ENCODE data around the gene L3MBTL2. TPM values are rescaled to one million over a fixed set of nuclear protein-coding genes. Genes with fewer than 3 reads are reported as not detected.

L3MBTL2 gene
- total and polyA plus RNA-seq, 2 experiments from 2014 or later, result 12.1 to 20.1 TPM

DNA sequence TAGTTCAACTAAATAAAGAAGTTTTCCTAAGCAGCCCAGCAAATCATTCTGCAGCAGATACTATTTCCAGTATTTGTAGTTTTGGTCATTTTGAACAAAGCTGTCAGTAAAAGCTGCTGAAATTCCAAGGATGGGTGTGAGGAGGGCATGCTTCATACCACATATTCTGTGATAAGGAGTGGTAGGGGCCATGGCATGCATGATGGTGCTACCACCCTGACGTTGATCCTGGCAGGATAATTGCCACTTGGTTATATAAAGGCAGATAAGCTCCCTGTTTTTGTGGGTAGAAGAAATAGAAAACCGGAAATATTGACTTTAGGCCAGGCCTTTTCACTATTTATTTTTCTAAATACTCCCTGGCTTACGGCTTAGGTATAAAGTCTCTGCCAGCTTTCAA is 33.1 kb upstream of the L3MBTL2 start:
- H3K4me2 ChIP-seq, result no peak overlapping the region
- WGBS (ENCODE audit: low lambda C conversion rate, missing lambda C conversion rate), result 85% methylated on average over 3 of the region's 3 CpGs
- peaks cover 21% of the 10 kb centered on the region for H3K79me2 ChIP-seq
- TF ChIP-seq, protein P1, sequence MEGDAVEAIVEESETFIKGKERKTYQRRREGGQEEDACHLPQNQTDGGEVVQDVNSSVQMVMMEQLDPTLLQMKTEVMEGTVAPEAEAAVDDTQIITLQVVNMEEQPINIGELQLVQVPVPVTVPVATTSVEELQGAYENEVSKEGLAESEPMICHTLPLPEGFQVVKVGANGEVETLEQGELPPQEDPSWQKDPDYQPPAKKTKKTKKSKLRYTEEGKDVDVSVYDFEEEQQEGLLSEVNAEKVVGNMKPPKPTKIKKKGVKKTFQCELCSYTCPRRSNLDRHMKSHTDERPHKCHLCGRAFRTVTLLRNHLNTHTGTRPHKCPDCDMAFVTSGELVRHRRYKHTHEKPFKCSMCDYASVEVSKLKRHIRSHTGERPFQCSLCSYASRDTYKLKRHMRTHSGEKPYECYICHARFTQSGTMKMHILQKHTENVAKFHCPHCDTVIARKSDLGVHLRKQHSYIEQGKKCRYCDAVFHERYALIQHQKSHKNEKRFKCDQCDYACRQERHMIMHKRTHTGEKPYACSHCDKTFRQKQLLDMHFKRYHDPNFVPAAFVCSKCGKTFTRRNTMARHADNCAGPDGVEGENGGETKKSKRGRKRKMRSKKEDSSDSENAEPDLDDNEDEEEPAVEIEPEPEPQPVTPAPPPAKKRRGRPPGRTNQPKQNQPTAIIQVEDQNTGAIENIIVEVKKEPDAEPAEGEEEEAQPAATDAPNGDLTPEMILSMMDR (IDR thresholded peaks at IDR 0.05; ENCODE audit: poor library complexity), result no peak
- TF ChIP-seq EZH2phosphoT487 (IDR thresholded peaks at IDR 0.05; ENCODE audit: low read depth, severe bottlenecking, unreplicated experiment) (no peak), EZH2 (IDR thresholded peaks at IDR 0.05; ENCODE audit: borderline replicate concordance) (no peak)
- H3K9me3 ChIP-seq (ENCODE audit: low read depth), result no peaks in the 10 kb centered on the region
- DNase-seq (ENCODE audit: low spot score), result no peak
- no peak overlapping the region for H3K27ac ChIP-seq
- H4K20me1 ChIP-seq (ENCODE audit: insufficient read depth, poor library complexity, severe bottlenecking), result no peaks in the 10 kb centered on the region
- H3K27me3 ChIP-seq, result no peaks in the 10 kb centered on the region
- H3K4me1 ChIP-seq (ENCODE audit: insufficient read depth), result no peaks in the 10 kb centered on the region
- no peak overlapping the region for H3K4me3 ChIP-seq
- no peak overlapping the region for H2AFZ ChIP-seq
- H3K36me3 ChIP-seq (replicated peaks; ENCODE audit: insufficient read depth, low read depth), result peaks cover 11% of the 10 kb centered on the region
- H3K9me2 ChIP-seq (replicated peaks; ENCODE audit: insufficient read depth), result no peaks in the 10 kb centered on the region

DNA sequence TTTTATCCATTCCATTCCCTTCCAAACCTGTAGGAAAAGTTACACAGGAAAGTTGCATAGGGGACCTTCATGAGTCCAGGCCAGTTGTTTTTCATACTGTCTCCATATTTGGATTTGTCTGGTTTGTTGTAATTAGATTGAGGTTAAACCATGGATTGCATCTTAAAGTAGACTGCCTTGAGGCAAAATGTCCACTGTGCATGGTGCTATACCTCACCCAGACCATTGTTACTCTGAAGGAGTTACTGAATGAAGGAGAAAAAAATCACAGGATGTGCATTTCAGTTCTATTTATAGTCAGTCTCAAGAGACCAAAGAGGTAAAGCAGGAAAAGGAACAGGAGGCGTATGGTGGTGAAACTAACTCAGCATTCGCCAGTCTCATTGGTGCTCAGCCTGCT is 29.6 kb upstream of the L3MBTL2 start:
- Histone ChIP-seq H3K9me2 (replicated peaks; ENCODE audit: insufficient read depth) (no peaks in the 10 kb centered on the region), H4K20me1 (ENCODE audit: insufficient read depth, poor library complexity, severe bottlenecking) (no peaks in the 10 kb centered on the region)

GRCh38 chr22:41177040-41177621 is 28.0 kb upstream of the L3MBTL2 start:
- no peak for DNase-seq (ENCODE audit: low spot score)
- no peak overlapping the region for H3K27ac ChIP-seq
- no peak for TF ChIP-seq EZH2 (IDR thresholded peaks at IDR 0.05; ENCODE audit: borderline replicate concordance)
- TF ChIP-seq, protein P1 (IDR thresholded peaks at IDR 0.05; ENCODE audit: poor library complexity), result no peak
- TF ChIP-seq EZH2phosphoT487 (IDR thresholded peaks at IDR 0.05; ENCODE audit: low read depth, severe bottlenecking, unreplicated experiment), result no peak
- H3K4me1 ChIP-seq (ENCODE audit: insufficient read depth), result no peaks in the 10 kb centered on the region
- H3K4me3 ChIP-seq, result no peak overlapping the region
- no peaks in the 10 kb centered on the region for H3K9me3 ChIP-seq (ENCODE audit: low read depth)
- no peaks in the 10 kb centered on the region for H3K9me2 ChIP-seq (replicated peaks; ENCODE audit: insufficient read depth)
- H3K4me2 ChIP-seq, result no peak overlapping the region
- H3K27me3 ChIP-seq, result no peaks in the 10 kb centered on the region
- WGBS (ENCODE audit: low lambda C conversion rate, missing lambda C conversion rate), result 95% methylated on average over 13 of the region's 15 CpGs
- peaks cover 7% of the 10 kb centered on the region for H3K36me3 ChIP-seq (replicated peaks; ENCODE audit: insufficient read depth, low read depth)
- H4K20me1 ChIP-seq (ENCODE audit: insufficient read depth, poor library complexity, severe bottlenecking), result no peaks in the 10 kb centered on the region
- peaks cover 8% of the 10 kb centered on the region for H3K79me2 ChIP-seq
- H2AFZ ChIP-seq, result no peak overlapping the region

More for the DNA sequence above, 29.6 kb upstream of the L3MBTL2 start:
- Histone ChIP-seq H3K79me2 (peaks cover 8% of the 10 kb centered on the region), H3K4me1 (ENCODE audit: insufficient read depth) (no peaks in the 10 kb centered on the region), H2AFZ (no peak overlapping the region), H3K4me2 (no peak overlapping the region), H3K4me3 (no peak overlapping the region), H3K27me3 (no peaks in the 10 kb centered on the region), H3K9me3 (ENCODE audit: low read depth) (no peaks in the 10 kb centered on the region), H3K27ac (no peak overlapping the region), H3K36me3 (replicated peaks; ENCODE audit: insufficient read depth, low read depth) (peaks cover 7% of the 10 kb centered on the region)
- no peak for DNase-seq (ENCODE audit: low spot score)
- WGBS (ENCODE audit: low lambda C conversion rate, missing lambda C conversion rate), result 100% methylated on average over 2 of the region's 2 CpGs
- no peak for TF ChIP-seq EZH2 (IDR thresholded peaks at IDR 0.05; ENCODE audit: borderline replicate concordance)
- TF ChIP-seq, protein P1 (IDR thresholded peaks at IDR 0.05; ENCODE audit: poor library complexity), result no peak
- no peak for TF ChIP-seq EZH2phosphoT487 (IDR thresholded peaks at IDR 0.05; ENCODE audit: low read depth, severe bottlenecking, unreplicated experiment)
